Suprapubic skin (tissue), 3 donors: ENCODE results near the gene FDX1.

Source experiments
- EP300 ChIP-seq: sonication (generic); formaldehyde crosslinking; IDR thresholded peaks from one replicate; pipeline ENCODE4 v1.6.1; 2017; ENCODE audit warnings: antibody characterized with exemption
- POLR2A ChIP-seq, 2 donors: fragments of 450-650 bp; IDR thresholded peaks; one replicate each; pipeline ENCODE4 v1.6.1; 2017; ENCODE audit warnings: antibody characterized with exemption in 2 of 2, mild to moderate bottlenecking in 2 of 2, moderate library complexity in 2 of 2
- TF ChIP-seq, protein P1 (sequence below), 2 donors: fragments of 200-600 bp in 1 of 2; fragments of 450-650 bp in 1 of 2; sonication (generic) in 1 of 2; IDR thresholded peaks; one replicate each; pipeline ENCODE4 v1.5.1; 2016 to 2019; ENCODE audit warnings: antibody characterized with exemption in 2 of 2, mild to moderate bottlenecking in 1 of 2, moderate library complexity in 1 of 2

DNA sequence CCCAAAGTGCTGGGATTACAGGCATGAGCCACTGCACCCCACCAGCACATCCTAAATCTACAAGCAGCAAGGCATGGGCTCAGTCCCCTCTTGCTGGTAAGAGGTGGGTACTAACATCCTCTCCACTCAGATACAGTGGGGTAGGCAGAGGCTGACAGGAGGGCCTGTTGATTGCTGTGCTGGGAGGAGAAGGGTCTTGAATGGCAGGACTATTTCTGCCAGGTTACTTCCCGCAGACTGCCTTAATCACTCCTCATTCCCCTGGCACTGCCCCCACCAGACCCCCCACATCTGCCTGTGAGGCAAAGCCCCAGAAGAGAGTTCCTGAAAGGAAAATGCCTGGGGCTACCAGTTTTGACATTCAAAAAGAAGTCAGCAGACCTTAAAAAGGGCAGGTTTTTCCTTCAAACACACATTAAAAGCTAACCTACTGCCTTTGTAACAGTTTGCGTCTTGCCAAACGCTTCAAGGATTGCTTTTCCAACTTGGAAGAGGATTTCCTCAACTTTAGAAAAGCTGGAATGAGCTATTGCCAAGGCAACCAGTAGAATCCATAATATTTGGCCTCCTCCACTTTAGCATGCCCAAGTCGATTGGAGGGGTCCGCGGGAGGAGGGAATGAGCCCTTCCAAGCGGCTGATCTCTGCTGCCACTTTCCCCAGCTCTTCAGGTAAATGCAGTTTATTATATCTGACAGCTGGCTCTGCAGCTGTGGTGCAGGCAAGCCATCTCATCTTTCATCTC, 62.0 kb downstream of the FDX1 start:
- TF ChIP-seq, protein P1, sequence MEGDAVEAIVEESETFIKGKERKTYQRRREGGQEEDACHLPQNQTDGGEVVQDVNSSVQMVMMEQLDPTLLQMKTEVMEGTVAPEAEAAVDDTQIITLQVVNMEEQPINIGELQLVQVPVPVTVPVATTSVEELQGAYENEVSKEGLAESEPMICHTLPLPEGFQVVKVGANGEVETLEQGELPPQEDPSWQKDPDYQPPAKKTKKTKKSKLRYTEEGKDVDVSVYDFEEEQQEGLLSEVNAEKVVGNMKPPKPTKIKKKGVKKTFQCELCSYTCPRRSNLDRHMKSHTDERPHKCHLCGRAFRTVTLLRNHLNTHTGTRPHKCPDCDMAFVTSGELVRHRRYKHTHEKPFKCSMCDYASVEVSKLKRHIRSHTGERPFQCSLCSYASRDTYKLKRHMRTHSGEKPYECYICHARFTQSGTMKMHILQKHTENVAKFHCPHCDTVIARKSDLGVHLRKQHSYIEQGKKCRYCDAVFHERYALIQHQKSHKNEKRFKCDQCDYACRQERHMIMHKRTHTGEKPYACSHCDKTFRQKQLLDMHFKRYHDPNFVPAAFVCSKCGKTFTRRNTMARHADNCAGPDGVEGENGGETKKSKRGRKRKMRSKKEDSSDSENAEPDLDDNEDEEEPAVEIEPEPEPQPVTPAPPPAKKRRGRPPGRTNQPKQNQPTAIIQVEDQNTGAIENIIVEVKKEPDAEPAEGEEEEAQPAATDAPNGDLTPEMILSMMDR (IDR thresholded peaks at IDR 0.05) = no peak
- no peak for TF ChIP-seq POLR2A (IDR thresholded peaks at IDR 0.05)
- TF ChIP-seq EP300 = no peak
